ENCODE data around the gene REPIN1. TPM values are rescaled to one million over a fixed set of nuclear protein-coding genes. Genes with fewer than 3 reads are reported as not detected.

REPIN1 gene
- total and polyA plus RNA-seq, 2 donors (not counting 1 experiment from before 2014, with no cell fraction given): 165 to 190 TPM

DNA sequence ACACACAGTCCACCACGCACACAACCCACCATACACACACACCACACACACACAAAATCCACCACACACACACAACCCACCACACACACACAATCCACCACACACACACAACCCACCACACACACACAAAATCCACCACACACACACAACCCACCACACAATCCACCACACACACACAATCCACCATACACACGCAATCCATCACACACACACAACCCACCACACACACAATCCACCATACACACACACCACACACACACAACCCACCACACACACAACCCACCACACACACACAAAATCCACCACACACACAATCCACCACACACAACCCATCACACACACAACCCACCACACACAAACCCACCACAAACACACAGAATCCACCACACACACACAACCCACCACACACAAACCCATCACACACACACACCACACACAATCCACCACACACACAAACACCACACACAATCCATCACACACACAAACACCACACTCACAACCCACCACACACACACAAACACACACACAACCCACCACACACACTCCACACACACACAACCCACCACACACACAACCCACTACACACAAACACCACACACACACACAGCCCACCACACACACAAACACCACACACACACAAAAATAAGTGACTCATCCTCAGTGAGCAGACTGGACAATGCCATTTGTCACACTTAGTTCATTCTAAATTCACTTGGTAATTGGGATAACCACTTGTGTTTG, 8.8 kb upstream of the REPIN1 start:
- Histone ChIP-seq H3K4me2 (replicated peaks; ENCODE audit: low read depth, low read length, poor library complexity, severe bottlenecking) (no peak overlapping the region), H4K20me1 (ENCODE audit: control insufficient read depth, insufficient read depth, low read length, poor library complexity, severe bottlenecking) (no peaks in the 10 kb centered on the region), H3K36me3 (replicated peaks in 1 of 2; ENCODE audit: control extremely low read depth in 1 of 2, control insufficient read depth in 1 of 2, extremely low read depth in 1 of 2, insufficient read depth in 2 of 2, low read length in 1 of 2) (no peaks in the 10 kb centered on the region), H3K9ac (ENCODE audit: low read length) (no peak overlapping the region), H3K4me1 (ENCODE audit: control insufficient read depth in 2 of 2, insufficient read depth in 2 of 2, low read length in 2 of 2) (peaks cover 33 to 42% of the 10 kb centered on the region in 2 donors), H3K79me2 (ENCODE audit: control insufficient read depth, insufficient read depth, low read length) (no peaks in the 10 kb centered on the region), H3K9me3 (ENCODE audit: control extremely low read depth in 1 of 3, control insufficient read depth in 2 of 3, insufficient read depth in 1 of 3, low read length in 2 of 3) (no peaks in the 10 kb centered on the region), H3K27me3 (replicated peaks in 1 of 4; ENCODE audit: control extremely low read depth in 1 of 4, control insufficient read depth in 3 of 4, insufficient read depth in 4 of 4, low read length in 3 of 4) (no peaks in the 10 kb centered on the region), H3K27ac (ENCODE audit: low read length in 2 of 2) (no peak overlapping the region), H3K4me3 (ENCODE audit: control extremely low read depth in 1 of 5, extremely low read depth in 1 of 5, insufficient read depth in 1 of 5, low read depth in 2 of 5, low read length in 4 of 5) (no peak overlapping the region), H2AFZ (ENCODE audit: insufficient read depth, low read depth, low read length, poor library complexity, severe bottlenecking) (no peak overlapping the region)
- ChIA-PET POLR2A (no interaction called here), CTCF (no interaction called here)
- intact Hi-C loops (cut with micrococcal nuclease): loop anchor here (5.0 to 10.0 kb wide), 2 partner anchors 37 to 665 kb away; partner anchors contain the start of genes ABCB8, ACTR3C, ATG9B and LRRC61
- no peaks in the 10 kb centered on the region for H3K9me3 Mint-ChIP-seq (ENCODE audit: insufficient read depth)
- H3K27ac Mint-ChIP-seq: peak overlapping the region; percentile 27
- no peak overlapping the region for H3K4me3 Mint-ChIP-seq
- no peaks in the 10 kb centered on the region for H3K27me3 Mint-ChIP-seq
- TF ChIP-seq, protein P1, sequence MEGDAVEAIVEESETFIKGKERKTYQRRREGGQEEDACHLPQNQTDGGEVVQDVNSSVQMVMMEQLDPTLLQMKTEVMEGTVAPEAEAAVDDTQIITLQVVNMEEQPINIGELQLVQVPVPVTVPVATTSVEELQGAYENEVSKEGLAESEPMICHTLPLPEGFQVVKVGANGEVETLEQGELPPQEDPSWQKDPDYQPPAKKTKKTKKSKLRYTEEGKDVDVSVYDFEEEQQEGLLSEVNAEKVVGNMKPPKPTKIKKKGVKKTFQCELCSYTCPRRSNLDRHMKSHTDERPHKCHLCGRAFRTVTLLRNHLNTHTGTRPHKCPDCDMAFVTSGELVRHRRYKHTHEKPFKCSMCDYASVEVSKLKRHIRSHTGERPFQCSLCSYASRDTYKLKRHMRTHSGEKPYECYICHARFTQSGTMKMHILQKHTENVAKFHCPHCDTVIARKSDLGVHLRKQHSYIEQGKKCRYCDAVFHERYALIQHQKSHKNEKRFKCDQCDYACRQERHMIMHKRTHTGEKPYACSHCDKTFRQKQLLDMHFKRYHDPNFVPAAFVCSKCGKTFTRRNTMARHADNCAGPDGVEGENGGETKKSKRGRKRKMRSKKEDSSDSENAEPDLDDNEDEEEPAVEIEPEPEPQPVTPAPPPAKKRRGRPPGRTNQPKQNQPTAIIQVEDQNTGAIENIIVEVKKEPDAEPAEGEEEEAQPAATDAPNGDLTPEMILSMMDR (IDR thresholded peaks at IDR 0.05): no peak
- no peak for TF ChIP-seq EZH2 (IDR thresholded peaks at IDR 0.05; ENCODE audit: borderline replicate concordance, insufficient read depth, low read depth, low read length, poor library complexity, severe bottlenecking)
- ATAC-seq (ENCODE audit: low read depth) (no peak), DNase-seq (no peak)
- H3K4me1 Mint-ChIP-seq: peaks cover 51% of the 10 kb centered on the region
- 97% methylated on average over 2 of the region's 2 CpGs for WGBS (ENCODE audit: insufficient coverage)

DNA sequence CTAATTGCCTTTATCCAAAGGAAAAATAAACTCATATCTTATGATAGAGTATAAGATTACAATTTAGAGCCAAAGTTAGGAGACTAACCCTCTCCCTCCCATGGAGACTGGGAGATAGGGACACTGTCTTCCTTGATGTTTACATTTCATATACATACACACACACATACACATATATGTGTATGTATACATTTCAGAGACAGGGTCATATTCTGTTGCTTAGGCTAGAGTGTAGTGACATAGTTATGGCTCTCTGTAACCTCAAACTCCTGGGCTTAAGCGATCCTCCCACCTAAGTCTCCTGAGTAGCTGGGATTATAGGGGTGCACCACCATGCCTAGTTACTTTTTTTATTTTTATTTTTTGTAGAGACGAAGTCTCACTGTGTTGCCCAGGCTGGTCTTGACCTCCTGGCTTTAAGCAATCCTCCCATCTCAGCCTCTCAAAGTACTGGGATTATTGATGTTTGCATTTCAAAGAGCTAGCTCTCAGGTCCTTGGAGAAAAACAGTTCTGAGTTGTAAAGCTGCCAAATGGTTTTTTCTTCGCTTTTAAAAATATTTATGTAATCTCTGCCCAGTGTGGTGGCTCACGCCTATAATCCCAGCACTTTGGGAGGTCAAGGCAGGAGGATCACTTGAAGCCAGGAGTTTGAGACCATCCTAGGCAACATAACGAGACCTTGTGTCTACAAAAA, 8.1 kb upstream of the REPIN1 start:
- peaks cover 56% of the 10 kb centered on the region for H3K4me1 Mint-ChIP-seq
- intact Hi-C loops (cut with micrococcal nuclease): loop anchor here (10.0 kb wide), 1 partner anchor 664 kb away; the partner anchor contains the start of genes ABCB8 and ATG9B

More for the DNA sequence above, 8.1 kb upstream of the REPIN1 start:
- CTCF ChIA-PET: no interaction called here
- no peaks in the 10 kb centered on the region for H3K36me3 ChIP-seq (replicated peaks in 1 of 2; ENCODE audit: control extremely low read depth in 1 of 2, control insufficient read depth in 1 of 2, extremely low read depth in 1 of 2, insufficient read depth in 2 of 2, low read length in 1 of 2)
- DNase-seq (no peak), ATAC-seq (ENCODE audit: low read depth) (no peak)
- TF ChIP-seq, protein P1 (IDR thresholded peaks at IDR 0.05): no peak
- no peak for TF ChIP-seq EZH2 (IDR thresholded peaks at IDR 0.05; ENCODE audit: borderline replicate concordance, insufficient read depth, low read depth, low read length, poor library complexity, severe bottlenecking)
- H3K27ac ChIP-seq (ENCODE audit: low read length in 2 of 2): no peak overlapping the region
- POLR2A ChIA-PET: no interaction called here
- H3K4me2 ChIP-seq (replicated peaks; ENCODE audit: low read depth, low read length, poor library complexity, severe bottlenecking): no peak overlapping the region
- 83% methylated on average over 3 of the region's 5 CpGs for WGBS (ENCODE audit: insufficient coverage)
- no peak overlapping the region for H3K9ac ChIP-seq (ENCODE audit: low read length)
- no peaks in the 10 kb centered on the region for H3K9me3 ChIP-seq (ENCODE audit: control extremely low read depth in 1 of 3, control insufficient read depth in 2 of 3, insufficient read depth in 1 of 3, low read length in 2 of 3)
- Mint-ChIP-seq H3K27me3 (no peaks in the 10 kb centered on the region), H3K27ac (no peak overlapping the region), H3K4me3 (no peak overlapping the region), H3K9me3 (ENCODE audit: insufficient read depth) (no peaks in the 10 kb centered on the region)
- no peaks in the 10 kb centered on the region for H3K79me2 ChIP-seq (ENCODE audit: control insufficient read depth, insufficient read depth, low read length)
- H3K4me3 ChIP-seq (ENCODE audit: control extremely low read depth in 1 of 5, extremely low read depth in 1 of 5, insufficient read depth in 1 of 5, low read depth in 2 of 5, low read length in 4 of 5): no peak overlapping the region
- peaks cover 40 to 49% of the 10 kb centered on the region in 2 donors for H3K4me1 ChIP-seq (ENCODE audit: control insufficient read depth in 2 of 2, insufficient read depth in 2 of 2, low read length in 2 of 2)
- no peaks in the 10 kb centered on the region for H4K20me1 ChIP-seq (ENCODE audit: control insufficient read depth, insufficient read depth, low read length, poor library complexity, severe bottlenecking)
- H3K27me3 ChIP-seq (replicated peaks in 1 of 4; ENCODE audit: control extremely low read depth in 1 of 4, control insufficient read depth in 3 of 4, insufficient read depth in 4 of 4, low read length in 3 of 4): no peaks in the 10 kb centered on the region
- H2AFZ ChIP-seq (ENCODE audit: insufficient read depth, low read depth, low read length, poor library complexity, severe bottlenecking): no peak overlapping the region
